K562 (cell line): Measurements from ENCODE around the gene EPN2. TPM values are rescaled to one million over a fixed set of nuclear protein-coding genes. Genes with fewer than 3 reads are reported as not detected.

Source experiments
- HCFC1 ChIP-seq: IDR thresholded peaks from 2 replicates; pipeline ENCODE4 v1.6.1; 2012; ENCODE audit warnings: low read depth, low read length, improper control_type of control experiment
- HMGXB4 ChIP-seq: sonication (generic); formaldehyde crosslinking; IDR thresholded peaks from 2 replicates; pipeline ENCODE4 v1.8.1; 2023; ENCODE audit warnings: mild to moderate bottlenecking, missing genetic modification reagents
- IFI16 ChIP-seq: fragments of 250-450 bp; sonication (Bioruptor Pico); IDR thresholded peaks from 2 replicates; pipeline ENCODE4 v2.1.2; 2022; ENCODE audit warnings: mild to moderate bottlenecking, inconsistent platforms
- ZBTB40 ChIP-seq, 2 experiments: fragments of 450-650 bp in 1 of 2; sonication (generic) in 1 of 2; formaldehyde crosslinking in 1 of 2; IDR thresholded peaks; 2 replicates each; pipeline versions ENCODE4 v1.7.1 to v1.9.0; 2016 to 2022; ENCODE audit warnings: inconsistent platforms in 1 of 2, mild to moderate bottlenecking in 1 of 2, missing genetic modification reagents in 1 of 2
- ZNF24 ChIP-seq: fragments of 450-650 bp; IDR thresholded peaks from 2 replicates; pipeline ENCODE4 v1.6.1; 2016
- polyA plus RNA-seq, 8 experiments: library from polyadenylated mRNA; depleted of rRNA in 4 of 8; stranded (reverse) in 5 of 8; unstranded in 3 of 8; fragments of >200 nt; fragmentation: Nextera tagmentation in 2 of 8; fragmentation: Illumina TruSeq in 1 of 8; extraction: Ambion mirVana in 2 of 8; extraction: Trizol in 1 of 8; gene quantifications; 2 replicates each; pipeline versions ENCODE4 v1.2.1 to v1.2.3, GENCODE V29; 2011 to 2014; ENCODE audit warnings: inconsistent platforms in 1 of 8, missing spikeins in 1 of 8
- total RNA-seq, 7 experiments: library from RNA; depleted of rRNA in 6 of 7; stranded (reverse); fragments of >200 nt in 6 of 7; fragmentation: Illumina TruSeq in 2 of 7; extraction: Trizol in 2 of 7; gene quantifications; 2 replicates each; pipeline versions ENCODE4 v1.2.1 to v1.2.3, GENCODE V29; 2011 to 2021; ENCODE audit warnings: low replicate concordance in 1 of 7

Gene EPN2
- total and polyA plus RNA-seq, 9 of the 15 experiments (the other 6 are each of a cell fraction or from before 2014, with no cell fraction given): 1.0 to 12.9 (median 8.9) TPM

DNA sequence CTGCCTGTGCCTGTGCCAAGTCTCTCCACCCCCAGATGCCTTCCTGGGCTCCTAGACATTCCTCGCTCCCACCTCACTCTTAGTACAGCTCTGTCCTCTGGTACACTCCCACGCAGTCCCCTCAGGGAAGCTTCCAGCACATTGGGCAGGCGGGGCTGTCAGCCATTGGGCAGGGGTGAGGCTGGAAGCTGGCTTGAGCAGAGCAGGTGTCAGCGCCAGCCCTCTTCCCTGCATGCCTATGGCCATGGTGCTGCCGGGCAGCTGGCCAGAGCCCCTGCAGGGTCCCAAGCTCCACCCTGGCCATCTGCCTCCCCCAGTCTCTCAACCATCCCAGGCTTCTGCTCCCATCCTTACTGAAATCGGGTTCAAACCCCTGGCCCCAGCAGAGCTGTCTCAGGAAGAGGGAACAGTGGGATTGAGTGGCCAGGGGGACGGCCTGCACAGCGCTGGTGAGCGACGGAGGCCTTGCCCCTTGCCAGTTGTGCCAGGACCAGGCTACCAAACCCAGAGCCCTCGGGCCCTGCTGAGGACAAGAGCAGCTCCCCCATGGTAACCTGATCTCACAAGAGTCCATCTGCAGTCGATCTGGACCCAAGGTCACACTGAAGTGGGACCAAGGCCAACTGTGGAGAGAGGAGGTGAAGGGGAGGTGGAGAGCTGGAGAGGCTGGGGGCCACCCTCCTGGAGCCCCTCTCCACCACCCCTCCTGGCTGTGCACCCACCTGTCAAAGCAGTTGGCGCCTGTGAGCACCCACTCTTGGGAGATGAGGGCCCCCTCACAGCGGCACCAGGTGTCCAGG, 127.7 kb downstream of the EPN2 start (continued):
- TF ChIP-seq HMGXB4 (CRISPR knock-in tag) (no peak), ZNF24 (no peak), ZBTB40 (IDR thresholded peaks at IDR 0.05) (no peak), ZBTB40 (CRISPR knock-in tag; IDR thresholded peaks at IDR 0.05) (no peak), IFI16 (CRISPR knock-in tag) (no peak), HCFC1 (no peak)
- TF ChIP-seq, all 486 proteins: peak for 0
